Measurements from ENCODE around the gene SLC9A1. TPM values are rescaled to one million over a fixed set of nuclear protein-coding genes. Genes with fewer than 3 reads are reported as not detected.

SLC9A1 gene
- total and polyA plus RNA-seq, 10 of the 15 experiments (the other 5 are each of a cell fraction or from before 2014, with no cell fraction given), result 0.87 to 21.4 (median 4.3) TPM

DNA sequence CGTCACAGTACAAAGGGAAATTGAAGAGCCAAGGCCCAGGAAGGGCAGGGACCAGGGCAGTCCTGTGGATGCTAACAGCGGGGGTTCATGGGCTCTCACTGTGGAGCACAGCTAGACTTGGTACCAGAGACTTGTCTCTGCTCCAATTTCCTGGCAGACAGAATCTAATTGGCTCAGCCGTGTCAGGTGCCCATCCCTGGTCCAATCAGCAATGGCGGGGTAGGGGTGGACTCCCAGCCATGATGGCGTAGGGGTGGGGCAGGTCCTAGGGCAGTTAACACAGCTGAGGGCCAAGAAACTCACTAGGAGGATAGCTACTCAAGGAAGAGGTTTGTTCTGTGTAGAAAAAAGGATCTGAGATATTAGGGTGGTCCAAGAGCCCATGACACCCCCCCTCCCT lies 102.4 kb downstream of the SLC9A1 start:
- DNase-seq (ENCODE audit: low read depth, low spot score), result no peak
- in situ Hi-C loops (cut with MboI), result no loop called here
- RAD21 ChIA-PET (ENCODE audit: unreplicated experiment), result no interaction called here
- H2AFZ ChIP-seq (ENCODE audit: control insufficient read depth, low read depth, low read length), result no peak overlapping the region
- ATAC-seq, result no peak
- BruUV-seq (replicated peaks), result no TSS peak
- H3K4me2 ChIP-seq (ENCODE audit: control insufficient read depth, insufficient read depth), result no peak overlapping the region
- H3K27me3 ChIP-seq (replicated peaks in 1 of 2; ENCODE audit: control insufficient read depth in 2 of 2, insufficient read depth in 2 of 2, low read length in 1 of 2), result no peaks in the 10 kb centered on the region
- no peaks in the 10 kb centered on the region for H3K36me3 ChIP-seq (ENCODE audit: control insufficient read depth in 2 of 2, insufficient read depth in 2 of 2, low read length in 1 of 2)
- H3K4me1 ChIP-seq (ENCODE audit: control insufficient read depth, insufficient read depth, low read length), result no peaks in the 10 kb centered on the region
- H3K9ac ChIP-seq (ENCODE audit: control insufficient read depth, insufficient read depth, low read length), result no peak overlapping the region
- H4K20me1 ChIP-seq (ENCODE audit: control insufficient read depth, insufficient read depth), result no peaks in the 10 kb centered on the region
- no peak overlapping the region for H3K27ac ChIP-seq (ENCODE audit: control insufficient read depth, insufficient read depth)
- TF ChIP-seq ZNF687 (IDR thresholded peaks at IDR 0.05), result no peak
- no peak for TF ChIP-seq MYC (IDR thresholded peaks at IDR 0.05; ENCODE audit: insufficient read depth, insufficient read length, insufficient replicate concordance, low read length, severe bottlenecking)
- no peak for TF ChIP-seq NR2C1 (IDR thresholded peaks at IDR 0.05)
- TF ChIP-seq SREBF1 (IDR thresholded peaks at IDR 0.05; ENCODE audit: low read length), result no peak
- no peak for TF ChIP-seq RELA (IDR thresholded peaks at IDR 0.05; ENCODE audit: borderline replicate concordance, partially characterized antibody)
- TF ChIP-seq NFYB (IDR thresholded peaks at IDR 0.05; ENCODE audit: insufficient read depth, low read depth, low read length), result 0 out of 2 replicates have a peak, but pooled peaks have one; percentile 32
- TF ChIP-seq IKZF1 (conservative IDR thresholded peaks at IDR 0.05), result no peak
- CTCF ChIA-PET, result interaction anchor here (14.6 kb wide), 1 partner anchor 42 kb away, joined by 577 read pairs; no protein-coding TSS in a partner anchor
- no peak for FAIRE-seq
- SMC1A ChIA-PET (ENCODE audit: uncharacterized antibody, unreplicated experiment), result no interaction called here
- POLR2A ChIA-PET, result interaction anchor here (0.6 kb wide), 1 partner anchor 532 kb away, joined by 4 read pairs; no protein-coding TSS in a partner anchor
- intact Hi-C loops (cut with micrococcal nuclease; ENCODE audit: unreplicated experiment), result no loop called here
- 70% methylated on average over 5 of the region's 5 CpGs for WGBS (ENCODE audit: insufficient coverage, insufficient replicate concordance, low lambda C conversion rate, missing lambda C conversion rate)
- H3K9me3 ChIP-seq (replicated peaks; ENCODE audit: control insufficient read depth, insufficient read depth, low read length), result no peaks in the 10 kb centered on the region
- no peak overlapping the region for H3K4me3 ChIP-seq
- H3K79me2 ChIP-seq (ENCODE audit: control insufficient read depth, insufficient read depth, low read length), result no peaks in the 10 kb centered on the region

All from GM12878 (cell line).